ENCODE results near the gene EPS8.

DNA sequence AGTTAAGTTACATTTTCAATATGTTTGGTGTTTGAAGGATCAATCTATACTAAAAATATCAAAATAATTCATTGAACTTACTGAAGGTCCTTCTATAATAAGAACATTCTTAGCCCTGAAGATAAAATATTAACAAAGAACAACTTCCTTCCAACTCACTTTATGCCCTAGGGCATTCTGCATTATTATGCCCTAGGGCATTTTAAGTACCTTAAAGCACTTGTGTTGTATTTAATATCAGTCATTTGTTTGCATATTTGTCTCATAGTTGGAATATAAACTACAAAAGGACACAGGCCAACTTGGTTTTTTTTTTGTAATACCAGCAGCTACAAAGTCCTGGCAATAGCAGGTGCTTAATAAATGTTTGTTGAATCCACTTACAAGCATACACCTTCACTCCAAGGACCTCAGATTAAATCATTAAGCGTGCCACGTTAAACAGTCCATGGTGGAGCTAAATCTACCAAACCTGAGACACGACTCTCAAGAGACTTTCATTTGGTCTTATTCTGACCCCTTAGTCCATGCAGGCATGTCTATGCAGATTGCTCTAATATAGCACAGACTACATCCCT, 50.7 kb downstream of the EPS8 start:
- no peak for TF ChIP-seq POLR2AphosphoS5 (IDR thresholded peaks at IDR 0.05)
- TF ChIP-seq POLR2A (IDR thresholded peaks at IDR 0.05; ENCODE audit: low read depth) = no peak
- TF ChIP-seq CTCF (IDR thresholded peaks at IDR 0.05) = no peak
